Hepatocyte (in vitro differentiated cells): Measurements from ENCODE around the gene CAAP1. TPM values are rescaled to one million over a fixed set of nuclear protein-coding genes. Genes with fewer than 3 reads are reported as not detected.

Experiments used
- DNase-seq: peaks from one replicate; pipeline ENCODE4 v3.0.0-alpha.2; 2016; ENCODE audit warnings: low spot score
- H2AFZ ChIP-seq: fragments of 200-600 bp; sonication (generic); 2 replicates; pipeline ENCODE4 v1.6.0; 2016; ENCODE audit warnings: antibody characterized with exemption, mild to moderate bottlenecking
- H3K27ac ChIP-seq: fragments of 200-600 bp; sonication (generic); 2 replicates; pipeline ENCODE4 v1.5.1; 2016; ENCODE audit warnings: mild to moderate bottlenecking
- H3K27me3 ChIP-seq: fragments of 200-600 bp; sonication (generic); 2 replicates; pipeline ENCODE4 v1.6.1; 2016
- H3K36me3 ChIP-seq: fragments of 200-600 bp; sonication (generic); replicated peaks from 2 replicates; pipeline ENCODE4 v1.5.1; 2016; ENCODE audit warnings: low read depth; ENCODE audit not compliant: insufficient read depth
- H3K4me1 ChIP-seq: fragments of 200-600 bp; sonication (generic); 2 replicates; pipeline ENCODE4 v1.5.1; 2016; ENCODE audit warnings: mild to moderate bottlenecking, moderate library complexity; ENCODE audit not compliant: insufficient read depth
- H3K4me2 ChIP-seq: fragments of 200-600 bp; sonication (generic); 2 replicates; pipeline ENCODE4 v1.6.0; 2016
- H3K4me3 ChIP-seq: fragments of 200-600 bp; sonication (generic); 2 replicates; pipeline ENCODE4 v1.5.1; 2016; ENCODE audit warnings: mild to moderate bottlenecking
- H3K79me2 ChIP-seq: fragments of 200-600 bp; sonication (generic); 2 replicates; pipeline ENCODE4 v1.6.0; 2017; ENCODE audit warnings: mild to moderate bottlenecking
- H3K9me2 ChIP-seq: fragments of 200-600 bp; sonication (generic); replicated peaks from 2 replicates; pipeline ENCODE4 v1.6.0; 2017; ENCODE audit warnings: mild to moderate bottlenecking; ENCODE audit not compliant: insufficient read depth
- H3K9me3 ChIP-seq: fragments of 200-600 bp; sonication (generic); 2 replicates; pipeline ENCODE4 v1.5.1; 2016; ENCODE audit warnings: low read depth, mild to moderate bottlenecking
- H4K20me1 ChIP-seq: fragments of 200-600 bp; sonication (generic); 2 replicates; pipeline ENCODE4 v1.6.0; 2016; ENCODE audit warnings: mild to moderate bottlenecking; ENCODE audit not compliant: insufficient read depth, poor library complexity, severe bottlenecking
- EZH2 ChIP-seq: fragments of 200-600 bp; sonication (generic); IDR thresholded peaks from 2 replicates; pipeline ENCODE4 v1.6.1; 2016; ENCODE audit warnings: antibody characterized with exemption, mild to moderate bottlenecking, borderline replicate concordance
- EZH2phosphoT487 ChIP-seq: fragments of 200-600 bp; sonication (generic); IDR thresholded peaks from one replicate; pipeline ENCODE4 v1.6.1; 2018; ENCODE audit warnings: antibody characterized with exemption, mild to moderate bottlenecking, low read depth, moderate library complexity; ENCODE audit not compliant: unreplicated experiment, severe bottlenecking
- WGBS: methylation state at CpG from one replicate; pipeline ENCODE4 v1.1.6; 2016; ENCODE audit warnings: low lambda C conversion rate; ENCODE audit errors: missing lambda C conversion rate; 5-methylcytosine and 5-hydroxymethylcytosine counted together
- polyA plus RNA-seq: library from polyadenylated mRNA; unstranded; fragments of >200 nt; fragmentation: Nextera tagmentation; extraction: Ambion mirVana; gene quantifications from 2 replicates; pipeline ENCODE4 v1.2.1, GENCODE V29; 2016
- small RNA-seq: library from RNA; depleted of rRNA; stranded (forward); fragments of <200 nt; gene quantifications from one replicate; pipeline ENCODE3, GENCODE V24; 2014
- total RNA-seq: library from RNA; depleted of rRNA; stranded (reverse); fragments of >200 nt; gene quantifications from 2 replicates; pipeline ENCODE4 v1.2.3, GENCODE V29; 2014
- TF ChIP-seq, protein P1 (sequence below): fragments of 200-600 bp; sonication (generic); IDR thresholded peaks from 2 replicates; pipeline ENCODE4 v1.5.1; 2016; ENCODE audit warnings: antibody characterized with exemption, mild to moderate bottlenecking; ENCODE audit not compliant: poor library complexity

The CAAP1 gene
- total and polyA plus RNA-seq, 2 experiments from 2014 or later = 21.2 to 39.8 TPM

DNA sequence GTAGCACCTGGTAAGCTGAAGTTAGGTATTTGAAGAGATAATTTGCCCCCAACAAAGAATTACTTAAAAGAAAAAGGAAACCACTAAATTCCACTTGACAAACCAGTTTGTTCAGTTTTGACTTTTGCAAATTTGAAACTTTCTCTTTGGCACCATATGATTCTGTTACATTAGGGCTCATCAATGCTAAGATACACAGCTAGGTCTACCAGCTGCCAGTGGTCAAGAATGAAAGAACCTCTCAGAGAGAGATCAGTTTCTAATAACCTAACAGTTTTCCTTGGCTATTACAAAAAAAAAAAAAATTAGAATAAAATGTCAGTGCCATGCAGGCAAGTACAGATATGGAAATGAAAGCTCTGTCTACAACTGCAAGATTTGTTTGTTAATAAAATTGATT is 92.3 kb downstream of the CAAP1 start:
- H3K9me3 ChIP-seq = no peaks in the 10 kb centered on the region
- H2AFZ ChIP-seq = no peak overlapping the region
- no peaks in the 10 kb centered on the region for H3K36me3 ChIP-seq
- H3K4me1 ChIP-seq = no peaks in the 10 kb centered on the region
- H3K4me3 ChIP-seq = no peak overlapping the region
- H3K27ac ChIP-seq = no peak overlapping the region
- no peaks in the 10 kb centered on the region for H3K27me3 ChIP-seq
- no peaks in the 10 kb centered on the region for H3K79me2 ChIP-seq
- DNase-seq = no peak
- no peaks in the 10 kb centered on the region for H3K9me2 ChIP-seq
- H3K4me2 ChIP-seq = no peak overlapping the region
- H4K20me1 ChIP-seq = no peaks in the 10 kb centered on the region
- TF ChIP-seq EZH2phosphoT487 (no peak), EZH2 (no peak)
- TF ChIP-seq, protein P1, sequence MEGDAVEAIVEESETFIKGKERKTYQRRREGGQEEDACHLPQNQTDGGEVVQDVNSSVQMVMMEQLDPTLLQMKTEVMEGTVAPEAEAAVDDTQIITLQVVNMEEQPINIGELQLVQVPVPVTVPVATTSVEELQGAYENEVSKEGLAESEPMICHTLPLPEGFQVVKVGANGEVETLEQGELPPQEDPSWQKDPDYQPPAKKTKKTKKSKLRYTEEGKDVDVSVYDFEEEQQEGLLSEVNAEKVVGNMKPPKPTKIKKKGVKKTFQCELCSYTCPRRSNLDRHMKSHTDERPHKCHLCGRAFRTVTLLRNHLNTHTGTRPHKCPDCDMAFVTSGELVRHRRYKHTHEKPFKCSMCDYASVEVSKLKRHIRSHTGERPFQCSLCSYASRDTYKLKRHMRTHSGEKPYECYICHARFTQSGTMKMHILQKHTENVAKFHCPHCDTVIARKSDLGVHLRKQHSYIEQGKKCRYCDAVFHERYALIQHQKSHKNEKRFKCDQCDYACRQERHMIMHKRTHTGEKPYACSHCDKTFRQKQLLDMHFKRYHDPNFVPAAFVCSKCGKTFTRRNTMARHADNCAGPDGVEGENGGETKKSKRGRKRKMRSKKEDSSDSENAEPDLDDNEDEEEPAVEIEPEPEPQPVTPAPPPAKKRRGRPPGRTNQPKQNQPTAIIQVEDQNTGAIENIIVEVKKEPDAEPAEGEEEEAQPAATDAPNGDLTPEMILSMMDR = no peak

DNA sequence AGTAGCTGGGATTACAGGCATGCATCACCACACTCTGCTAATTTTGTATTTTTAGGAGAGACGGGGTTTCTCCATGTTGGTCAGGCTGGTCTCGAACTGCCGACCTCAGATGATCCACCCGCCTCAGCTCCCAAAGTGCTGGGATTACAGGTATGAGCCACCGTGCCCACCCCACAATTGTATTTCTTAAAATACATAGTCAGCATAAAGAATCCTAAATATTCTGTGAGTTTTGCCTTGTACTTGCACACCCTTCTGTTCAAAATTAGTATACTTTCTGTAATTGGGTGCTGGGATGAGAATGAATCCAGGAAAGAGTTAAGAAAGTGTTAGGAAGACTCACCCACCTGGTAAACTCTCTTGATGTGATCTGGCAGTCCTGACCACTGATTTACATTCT is 101.3 kb downstream of the CAAP1 start:
- Histone ChIP-seq H3K36me3 (no peaks in the 10 kb centered on the region), H3K4me3 (no peak overlapping the region), H3K27ac (no peak overlapping the region), H3K79me2 (no peaks in the 10 kb centered on the region), H3K4me2 (no peak overlapping the region), H3K9me3 (no peaks in the 10 kb centered on the region), H3K27me3 (no peaks in the 10 kb centered on the region), H4K20me1 (no peaks in the 10 kb centered on the region), H3K4me1 (no peaks in the 10 kb centered on the region), H2AFZ (no peak overlapping the region), H3K9me2 (no peaks in the 10 kb centered on the region)
- 99% methylated on average over 5 of the region's 5 CpGs for WGBS
- no peak for DNase-seq
- TF ChIP-seq EZH2phosphoT487 = no peak
- TF ChIP-seq EZH2 = no peak
- TF ChIP-seq, protein P1 = no peak

Small RNA genes within 50 kb of the gene (small RNA-seq; reads per million reads assigned to genes)
- gene RF00322 (not detected), gene RN7SL100P (not detected)

Other genes with a start within 250 kb of the CAAP1 start
- 24.7 and 33.9 TPM in 2 replicates for gene PLAA, start 54.4 kb upstream of the CAAP1 start, total RNA-seq
- gene PLAA, start 54.4 kb upstream of the CAAP1 start, polyA plus RNA-seq = 22.8 and 26.7 TPM in 2 replicates
- gene IFT74, start 63.6 kb upstream of the CAAP1 start, total RNA-seq = 14.8 and 15.3 TPM in 2 replicates
- gene IFT74, start 63.6 kb upstream of the CAAP1 start, polyA plus RNA-seq = 9.6 and 12.6 TPM in 2 replicates
- gene LRRC19, start 112.9 kb upstream of the CAAP1 start, total RNA-seq = 44.6 and 44.8 TPM in 2 replicates
- 8.6 and 9.6 TPM in 2 replicates for gene LRRC19, start 112.9 kb upstream of the CAAP1 start, polyA plus RNA-seq
- gene TEK, start 216.4 kb upstream of the CAAP1 start, total RNA-seq = 3.9 and 5.6 TPM in 2 replicates
- gene TEK, start 216.4 kb upstream of the CAAP1 start, polyA plus RNA-seq = 2.0 TPM in 2 replicates